ENCODE results near the gene POU2F2.

The POU2F2 gene

GRCh38 chr19:42074513-42075363 is 57.5 kb downstream of the POU2F2 start:
- Histone ChIP-seq H3K9me3 (ENCODE audit: control insufficient read depth in 1 of 2, low read length in 2 of 2) (no peaks in the 10 kb centered on the region), H3K27ac (ENCODE audit: low read depth, low read length) (peak overlapping the region; percentile 96), H3K4me3 (ENCODE audit: low read depth in 1 of 2, low read length in 2 of 2) (peak overlapping the region; percentile 86 to 92)

GRCh38 chr19:42071247-42071646 is 61.0 kb downstream of the POU2F2 start:
- H3K9ac ChIP-seq (ENCODE audit: low read depth in 1 of 2, low read length in 2 of 2), result no peak overlapping the region
- H3K4me1 ChIP-seq (ENCODE audit: control insufficient read depth in 1 of 2, insufficient read depth in 2 of 2, low read length in 2 of 2), result peaks cover 0 to 5% of the 10 kb centered on the region in 2 donors
- H3K4me3 ChIP-seq (ENCODE audit: low read depth in 1 of 2, low read length in 2 of 2), result no peak overlapping the region
- no peaks in the 10 kb centered on the region for H3K36me3 ChIP-seq (ENCODE audit: control insufficient read depth in 1 of 2, insufficient read depth in 2 of 2, low read length in 2 of 2)
- no peak overlapping the region for H3K27ac ChIP-seq (ENCODE audit: low read depth, low read length)
- H3K9me3 ChIP-seq (ENCODE audit: control insufficient read depth in 1 of 2, low read length in 2 of 2), result no peaks in the 10 kb centered on the region
- peaks cover 16 to 22% of the 10 kb centered on the region in 2 donors for H3K27me3 ChIP-seq (ENCODE audit: control insufficient read depth in 1 of 2, insufficient read depth in 2 of 2, low read length in 2 of 2)

More at GRCh38 chr19:42074513-42075363, 57.5 kb downstream of the POU2F2 start:
- H3K9ac ChIP-seq (ENCODE audit: low read depth in 1 of 2, low read length in 2 of 2), result peak overlapping the region; percentile 99
- peaks cover 14 to 18% of the 10 kb centered on the region in 2 donors for H3K4me1 ChIP-seq (ENCODE audit: control insufficient read depth in 1 of 2, insufficient read depth in 2 of 2, low read length in 2 of 2)
- no peaks in the 10 kb centered on the region for H3K27me3 ChIP-seq (ENCODE audit: control insufficient read depth in 1 of 2, insufficient read depth in 2 of 2, low read length in 2 of 2)
- peaks cover 14 to 15% of the 10 kb centered on the region in 2 donors for H3K36me3 ChIP-seq (ENCODE audit: control insufficient read depth in 1 of 2, insufficient read depth in 2 of 2, low read length in 2 of 2)

- Histone ChIP-seq H3K27ac (ENCODE audit: low read depth, low read length) (no peak within 1 kb of the TSS), H3K9ac (ENCODE audit: low read depth in 1 of 2, low read length in 2 of 2) (no peak within 1 kb of the TSS), H3K4me3 (ENCODE audit: low read depth in 1 of 2, low read length in 2 of 2) (no peak within 1 kb of the TSS), H3K9me3 (ENCODE audit: control insufficient read depth in 1 of 2, low read length in 2 of 2) (no peaks in the 10 kb centered on the region), H3K4me1 (ENCODE audit: control insufficient read depth in 1 of 2, insufficient read depth in 2 of 2, low read length in 2 of 2) (peaks cover 0 to under 1% of the 10 kb centered on the region in 2 donors), H3K36me3 (ENCODE audit: control insufficient read depth in 1 of 2, insufficient read depth in 2 of 2, low read length in 2 of 2) (no peaks in the 10 kb centered on the region), H3K27me3 (ENCODE audit: control insufficient read depth in 1 of 2, insufficient read depth in 2 of 2, low read length in 2 of 2) (peaks cover 16 to 25% of the 10 kb centered on the region in 2 donors)
Measured at GRCh38 chr19:42069619-42070351, 62.5 kb downstream of the POU2F2 start, which contains the start of gene GRIK5. GRIK5 (minus strand) TSS chr19:42070206; CDS start chr19:42065770, 4,436 bp downstream.

- Histone ChIP-seq H3K36me3 (ENCODE audit: control insufficient read depth in 1 of 2, insufficient read depth in 2 of 2, low read length in 2 of 2) (no peaks in the 10 kb centered on the region), H3K4me3 (ENCODE audit: low read depth in 1 of 2, low read length in 2 of 2) (no peak overlapping the region), H3K9ac (ENCODE audit: low read depth in 1 of 2, low read length in 2 of 2) (peak overlapping the region in 1 of 2 donors; percentile 18), H3K4me1 (ENCODE audit: control insufficient read depth in 1 of 2, insufficient read depth in 2 of 2, low read length in 2 of 2) (no peaks in the 10 kb centered on the region), H3K27me3 (ENCODE audit: control insufficient read depth in 1 of 2, insufficient read depth in 2 of 2, low read length in 2 of 2) (peaks cover 16 to 25% of the 10 kb centered on the region in 2 donors), H3K27ac (ENCODE audit: low read depth, low read length) (no peak overlapping the region), H3K9me3 (ENCODE audit: control insufficient read depth in 1 of 2, low read length in 2 of 2) (no peaks in the 10 kb centered on the region)
Measured at GRCh38 chr19:42068756-42069571, 63.3 kb downstream of the POU2F2 start.

GRCh38 chr19:42068361-42068755 is 63.9 kb downstream of the POU2F2 start:
- no peaks in the 10 kb centered on the region for H3K9me3 ChIP-seq (ENCODE audit: control insufficient read depth in 1 of 2, low read length in 2 of 2)
- no peaks in the 10 kb centered on the region for H3K36me3 ChIP-seq (ENCODE audit: control insufficient read depth in 1 of 2, insufficient read depth in 2 of 2, low read length in 2 of 2)
- peaks cover 16 to 25% of the 10 kb centered on the region in 2 donors for H3K27me3 ChIP-seq (ENCODE audit: control insufficient read depth in 1 of 2, insufficient read depth in 2 of 2, low read length in 2 of 2)
- H3K27ac ChIP-seq (ENCODE audit: low read depth, low read length), result no peak overlapping the region
- no peak overlapping the region for H3K9ac ChIP-seq (ENCODE audit: low read depth in 1 of 2, low read length in 2 of 2)
- H3K4me3 ChIP-seq (ENCODE audit: low read depth in 1 of 2, low read length in 2 of 2), result no peak overlapping the region
- no peaks in the 10 kb centered on the region for H3K4me1 ChIP-seq (ENCODE audit: control insufficient read depth in 1 of 2, insufficient read depth in 2 of 2, low read length in 2 of 2)

- Histone ChIP-seq H3K36me3 (ENCODE audit: control insufficient read depth in 1 of 2, insufficient read depth in 2 of 2, low read length in 2 of 2) (no peaks in the 10 kb centered on the region), H3K27ac (ENCODE audit: low read depth, low read length) (no peak overlapping the region), H3K9ac (ENCODE audit: low read depth in 1 of 2, low read length in 2 of 2) (no peak overlapping the region), H3K9me3 (ENCODE audit: control insufficient read depth in 1 of 2, low read length in 2 of 2) (no peaks in the 10 kb centered on the region), H3K27me3 (ENCODE audit: control insufficient read depth in 1 of 2, insufficient read depth in 2 of 2, low read length in 2 of 2) (peaks cover 16 to 25% of the 10 kb centered on the region in 2 donors), H3K4me1 (ENCODE audit: control insufficient read depth in 1 of 2, insufficient read depth in 2 of 2, low read length in 2 of 2) (no peaks in the 10 kb centered on the region), H3K4me3 (ENCODE audit: low read depth in 1 of 2, low read length in 2 of 2) (no peak overlapping the region)
Measured at GRCh38 chr19:42067315-42067888, 64.8 kb downstream of the POU2F2 start.

- Histone ChIP-seq H3K4me3 (ENCODE audit: low read depth in 1 of 2, low read length in 2 of 2) (no peak overlapping the region), H3K27ac (ENCODE audit: low read depth, low read length) (no peak overlapping the region), H3K4me1 (ENCODE audit: control insufficient read depth in 1 of 2, insufficient read depth in 2 of 2, low read length in 2 of 2) (no peaks in the 10 kb centered on the region), H3K9ac (ENCODE audit: low read depth in 1 of 2, low read length in 2 of 2) (no peak overlapping the region), H3K9me3 (ENCODE audit: control insufficient read depth in 1 of 2, low read length in 2 of 2) (no peaks in the 10 kb centered on the region), H3K36me3 (ENCODE audit: control insufficient read depth in 1 of 2, insufficient read depth in 2 of 2, low read length in 2 of 2) (no peaks in the 10 kb centered on the region), H3K27me3 (ENCODE audit: control insufficient read depth in 1 of 2, insufficient read depth in 2 of 2, low read length in 2 of 2) (peaks cover 16 to 25% of the 10 kb centered on the region in 2 donors)
Measured at GRCh38 chr19:42066075-42066754, 66.0 kb downstream of the POU2F2 start.

- H3K27me3 ChIP-seq (ENCODE audit: control insufficient read depth in 1 of 2, insufficient read depth in 2 of 2, low read length in 2 of 2), result peaks cover 16 to 25% of the 10 kb centered on the region in 2 donors
- H3K9ac ChIP-seq (ENCODE audit: low read depth in 1 of 2, low read length in 2 of 2), result no peak overlapping the region
- no peak overlapping the region for H3K4me3 ChIP-seq (ENCODE audit: low read depth in 1 of 2, low read length in 2 of 2)
- no peaks in the 10 kb centered on the region for H3K4me1 ChIP-seq (ENCODE audit: control insufficient read depth in 1 of 2, insufficient read depth in 2 of 2, low read length in 2 of 2)
- no peak overlapping the region for H3K27ac ChIP-seq (ENCODE audit: low read depth, low read length)
- H3K36me3 ChIP-seq (ENCODE audit: control insufficient read depth in 1 of 2, insufficient read depth in 2 of 2, low read length in 2 of 2), result no peaks in the 10 kb centered on the region
- no peaks in the 10 kb centered on the region for H3K9me3 ChIP-seq (ENCODE audit: control insufficient read depth in 1 of 2, low read length in 2 of 2)
Measured at GRCh38 chr19:42065511-42065910, 66.7 kb downstream of the POU2F2 start.

- no peaks in the 10 kb centered on the region for H3K36me3 ChIP-seq (ENCODE audit: control insufficient read depth in 1 of 2, insufficient read depth in 2 of 2, low read length in 2 of 2)
- no peak overlapping the region for H3K4me3 ChIP-seq (ENCODE audit: low read depth in 1 of 2, low read length in 2 of 2)
- H3K4me1 ChIP-seq (ENCODE audit: control insufficient read depth in 1 of 2, insufficient read depth in 2 of 2, low read length in 2 of 2), result no peaks in the 10 kb centered on the region
- no peaks in the 10 kb centered on the region for H3K9me3 ChIP-seq (ENCODE audit: control insufficient read depth in 1 of 2, low read length in 2 of 2)
- no peak overlapping the region for H3K9ac ChIP-seq (ENCODE audit: low read depth in 1 of 2, low read length in 2 of 2)
- H3K27ac ChIP-seq (ENCODE audit: low read depth, low read length), result no peak overlapping the region
- peaks cover 16 to 25% of the 10 kb centered on the region in 2 donors for H3K27me3 ChIP-seq (ENCODE audit: control insufficient read depth in 1 of 2, insufficient read depth in 2 of 2, low read length in 2 of 2)
Measured at GRCh38 chr19:42065051-42065450, 67.2 kb downstream of the POU2F2 start.

Measured in duodenal mucosa (tissue), 2 donors.